GM23338 (cell line): Measurements from ENCODE around the gene JMJD7. TPM values are rescaled to one million over a fixed set of nuclear protein-coding genes. Genes with fewer than 3 reads are reported as not detected.

Experiments used
- ATAC-seq: fragments of 200-7000 bp; cut with Tn5 transposase; 3 replicates; pipeline ENCODE4 v1.9.1; 2020
- DNase-seq: peaks from one replicate; pipeline ENCODE4 v3.0.0-alpha.2; 2015; ENCODE audit warnings: low spot score
- H2AFZ ChIP-seq: fragments of 200-600 bp; sonication (generic); 2 replicates; pipeline ENCODE4 v1.8.0; 2016; ENCODE audit warnings: antibody characterized with exemption, mild to moderate bottlenecking, moderate library complexity
- H3F3A ChIP-seq: fragments of 200-600 bp; sonication (generic); replicated peaks from 2 replicates; pipeline ENCODE4 v1.8.0; 2017; ENCODE audit warnings: antibody characterized with exemption, mixed run types, low read depth
- H3K27ac ChIP-seq: fragments of 200-600 bp; sonication (generic); 2 replicates; pipeline ENCODE4 v1.6.1; 2016; ENCODE audit warnings: low read depth
- H3K27me3 ChIP-seq: fragments of 200-600 bp; sonication (generic); 2 replicates; pipeline ENCODE4 v1.8.0; 2016; ENCODE audit warnings: mild to moderate bottlenecking, mixed run types, moderate library complexity; ENCODE audit not compliant: insufficient read depth
- H3K36me3 ChIP-seq: fragments of 200-600 bp; sonication (generic); 2 replicates; pipeline ENCODE4 v1.8.0; 2016; ENCODE audit warnings: mild to moderate bottlenecking; ENCODE audit not compliant: insufficient read depth
- H3K4me1 ChIP-seq: fragments of 200-600 bp; sonication (generic); 2 replicates; pipeline ENCODE4 v1.8.0; 2016; ENCODE audit warnings: mild to moderate bottlenecking, moderate library complexity; ENCODE audit not compliant: insufficient read depth
- H3K4me2 ChIP-seq: fragments of 200-600 bp; sonication (generic); 2 replicates; pipeline ENCODE4 v1.7.1; 2017; ENCODE audit warnings: mixed run types
- H3K4me3 ChIP-seq: fragments of 200-600 bp; sonication (generic); 2 replicates; pipeline ENCODE4 v1.6.1; 2016; ENCODE audit warnings: mixed run types
- H3K79me2 ChIP-seq: fragments of 200-600 bp; sonication (generic); replicated peaks from 2 replicates; pipeline ENCODE4 v1.8.0; 2017; ENCODE audit warnings: mild to moderate bottlenecking; ENCODE audit not compliant: insufficient read depth
- H3K9me2 ChIP-seq: fragments of 200-600 bp; sonication (generic); 2 replicates; pipeline ENCODE4 v1.8.0; 2017; ENCODE audit not compliant: insufficient read depth
- H4K20me1 ChIP-seq: fragments of 200-600 bp; sonication (generic); replicated peaks from 2 replicates; pipeline ENCODE4 v1.8.0; 2017; ENCODE audit warnings: mild to moderate bottlenecking; ENCODE audit not compliant: insufficient read depth
- H3K27ac Mint-ChIP-seq: 2 replicates; pipeline ENCODE4 v1.8.0; 2020; ENCODE audit warnings: inconsistent platforms, mild to moderate bottlenecking, moderate library complexity, mixed read lengths
- H3K27me3 Mint-ChIP-seq: 3 replicates; pipeline ENCODE4 v1.8.0; 2022; ENCODE audit warnings: low read depth, mild to moderate bottlenecking, moderate library complexity, mixed read lengths, inconsistent platforms; ENCODE audit not compliant: insufficient read depth, poor library complexity
- H3K36me3 Mint-ChIP-seq: 3 replicates; pipeline ENCODE4 v1.8.0; 2021; ENCODE audit warnings: low read depth, mild to moderate bottlenecking, inconsistent platforms, moderate library complexity, mixed read lengths
- H3K4me1 Mint-ChIP-seq: 3 replicates; pipeline ENCODE4 v1.8.0; 2020; ENCODE audit warnings: mild to moderate bottlenecking, inconsistent platforms, mixed read lengths
- H3K4me3 Mint-ChIP-seq: 3 replicates; pipeline ENCODE4 v1.8.0; 2021; ENCODE audit warnings: moderate library complexity, mild to moderate bottlenecking, inconsistent platforms, mixed read lengths
- H3K9me3 Mint-ChIP-seq: 3 replicates; pipeline ENCODE4 v1.8.0; 2020; ENCODE audit warnings: moderate library complexity, mild to moderate bottlenecking, inconsistent platforms, mixed read lengths
- CREB1 ChIP-seq: fragments of 250-450 bp; sonication (Bioruptor Pico); IDR thresholded peaks from 2 replicates; pipeline ENCODE4 v1.5.0; 2020; ENCODE audit warnings: low read depth, mild to moderate bottlenecking, moderate library complexity
- CTCF ChIP-seq, 2 experiments: fragments of 200-600 bp in 1 of 2; sonication (generic) in 1 of 2; conservative IDR thresholded peaks; 2 replicates each; pipeline versions ENCODE4 v1.5.1 to v1.6.1; 2016 to 2017; ENCODE audit warnings: antibody characterized with exemption in 2 of 2, low read depth in 2 of 2, mild to moderate bottlenecking in 2 of 2, moderate library complexity in 1 of 2
- EZH2 ChIP-seq: fragments of 200-600 bp; sonication (generic); IDR thresholded peaks from one replicate; pipeline ENCODE4 v1.8.0; 2017; ENCODE audit warnings: antibody characterized with exemption, mild to moderate bottlenecking, low read depth; ENCODE audit not compliant: unreplicated experiment
- JUNB ChIP-seq: IDR thresholded peaks from one replicate; pipeline ENCODE4 v1.6.1; 2016; ENCODE audit warnings: antibody characterized with exemption; ENCODE audit not compliant: unreplicated experiment
- STAT1 ChIP-seq: IDR thresholded peaks from one replicate; pipeline ENCODE4 v1.6.1; 2016; ENCODE audit warnings: antibody characterized with exemption; ENCODE audit not compliant: unreplicated experiment
- ZNF114 ChIP-seq: fragments of 250-450 bp; sonication (Bioruptor Pico); IDR thresholded peaks from 2 replicates; pipeline ENCODE4 v1.5.0; 2020; ENCODE audit warnings: mild to moderate bottlenecking, moderate library complexity
- ZNF331 ChIP-seq: fragments of 250-450 bp; sonication (Bioruptor Pico); IDR thresholded peaks from 2 replicates; pipeline ENCODE4 v1.5.0; 2020; ENCODE audit warnings: low read depth, mild to moderate bottlenecking, moderate library complexity
- ZNF462 ChIP-seq: fragments of 250-450 bp; sonication (Bioruptor Pico); IDR thresholded peaks from 2 replicates; pipeline ENCODE4 v1.5.0; 2020; ENCODE audit warnings: mild to moderate bottlenecking, moderate library complexity
- polyA plus RNA-seq: library from polyadenylated mRNA; unstranded; fragments of >200 nt; fragmentation: Nextera tagmentation; extraction: Ambion mirVana; gene quantifications from 2 replicates; pipeline ENCODE4 v1.2.1, GENCODE V29; 2016
- total RNA-seq: library from RNA; depleted of rRNA; stranded (reverse); fragments of >200 nt; shearing (Covaris generic); gene quantifications from 2 replicates; pipeline ENCODE4 v1.2.3, GENCODE V29; 2014

The JMJD7 gene
- total and polyA plus RNA-seq, 2 experiments from 2014 or later: 8.5 to 9.2 TPM

- TF ChIP-seq ZNF462 (no peak), CTCF (conservative IDR thresholded peaks at IDR 0.05; ENCODE audit: low read depth in 2 of 2) (no peak), JUNB (no peak)
Measured at GRCh38 chr15:41884458-41884857, 56.6 kb downstream of the JMJD7 start (continued).

DNA sequence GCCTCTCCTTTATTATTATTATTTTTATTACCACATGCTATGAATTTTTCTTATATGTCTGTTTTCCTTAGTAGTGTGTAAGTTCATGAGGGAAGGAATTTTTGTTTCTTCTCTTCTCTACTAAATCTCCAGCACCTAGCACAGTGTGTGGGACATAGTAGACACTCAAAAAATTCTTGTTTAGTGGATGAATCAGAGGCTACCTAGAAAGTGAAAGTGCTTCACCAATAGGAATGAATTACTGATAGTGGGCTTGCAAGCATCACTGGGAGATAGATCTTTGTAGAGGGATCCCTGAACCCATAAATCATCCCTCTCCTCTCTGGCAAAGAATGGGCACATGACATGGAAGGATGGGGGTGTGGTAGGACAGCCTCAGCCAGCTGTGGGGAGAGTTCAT lies 57.4 kb downstream of the JMJD7 start:
- Mint-ChIP-seq H3K9me3 (no peaks in the 10 kb centered on the region; the same call in 2 of the 3 replicates), H3K4me3 (no peak overlapping the region; the same call in 2 of the 3 replicates), H3K36me3 (no peaks in the 10 kb centered on the region; the same call in 2 of the 3 replicates), H3K27ac (no peak overlapping the region), H3K4me1 (peaks cover 10% of the 10 kb centered on the region), H3K27me3 (peaks cover 35% of the 10 kb centered on the region)
- DNase-seq (no peak), ATAC-seq (no peak)
- no peaks in the 10 kb centered on the region for H4K20me1 ChIP-seq
- no peak overlapping the region for H2AFZ ChIP-seq
- 0 out of 2 replicates have a peak, but pooled peaks cover 4% of the 10 kb centered on the region for H3F3A ChIP-seq
- H3K9me2 ChIP-seq: no peaks in the 10 kb centered on the region
- H3K36me3 ChIP-seq: no peaks in the 10 kb centered on the region
- no peak overlapping the region for H3K4me2 ChIP-seq
- no peaks in the 10 kb centered on the region for H3K4me1 ChIP-seq
- no peaks in the 10 kb centered on the region for H3K79me2 ChIP-seq
- peaks cover 29% of the 10 kb centered on the region for H3K27me3 ChIP-seq
- H3K4me3 ChIP-seq: no peak overlapping the region
- H3K27ac ChIP-seq: no peak overlapping the region
- no peak for TF ChIP-seq CREB1 (CRISPR knock-in tag)
- no peak for TF ChIP-seq ZNF331 (CRISPR knock-in tag)
- no peak for TF ChIP-seq ZNF114 (CRISPR knock-in tag)
- TF ChIP-seq JUNB: no peak
- TF ChIP-seq ZNF462: no peak
- TF ChIP-seq STAT1: no peak
- no peak for TF ChIP-seq EZH2
